ENCODE measurements around the gene MFSD12. TPM values are rescaled to one million over a fixed set of nuclear protein-coding genes. Genes with fewer than 3 reads are reported as not detected.

Gene MFSD12
- total and polyA plus RNA-seq, 2 experiments from 2014 or later: 35.3 to 91.1 TPM

DNA sequence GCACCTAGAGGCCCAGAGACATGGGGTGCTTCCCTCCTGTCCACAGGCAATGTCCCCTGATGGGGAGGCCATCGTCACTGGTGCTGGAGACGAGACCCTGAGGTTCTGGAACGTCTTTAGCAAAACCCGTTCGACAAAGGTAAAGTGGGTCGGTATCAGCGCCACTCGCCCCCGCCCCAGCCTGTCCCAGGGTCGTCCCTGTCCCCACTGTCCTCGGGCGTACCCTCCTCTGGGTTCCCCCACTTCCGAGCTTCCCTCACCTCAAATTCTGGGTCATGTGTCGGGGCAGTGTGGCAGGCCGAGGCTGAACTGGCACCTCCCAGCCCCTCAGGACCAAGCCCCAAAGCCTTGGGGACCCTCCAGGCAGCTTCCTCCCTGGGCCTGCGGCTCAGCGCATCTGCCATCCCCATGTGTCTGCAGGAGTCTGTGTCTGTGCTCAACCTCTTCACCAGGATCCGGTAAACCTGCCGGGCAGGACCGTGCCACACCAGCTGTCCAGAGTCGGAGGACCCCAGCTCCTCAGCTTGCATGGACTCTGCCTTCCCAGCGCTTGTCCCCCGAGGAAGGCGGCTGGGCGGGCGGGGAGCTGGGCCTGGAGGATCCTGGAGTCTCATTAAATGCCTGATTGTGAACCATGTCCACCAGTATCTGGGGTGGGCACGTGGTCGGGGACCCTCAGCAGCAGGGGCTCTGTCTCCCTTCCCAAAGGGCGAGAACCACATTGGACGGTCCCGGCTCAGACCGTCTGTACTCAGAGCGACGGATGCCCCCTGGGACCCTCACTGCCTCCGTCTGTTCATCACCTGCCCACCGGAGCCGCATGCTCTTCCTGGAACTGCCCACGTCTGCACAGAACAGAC lies 22.8 kb downstream of the MFSD12 start:
- Histone ChIP-seq H3K79me2 (replicated peaks; ENCODE audit: insufficient read depth) (no peaks in the 10 kb centered on the region), H3K27me3 (ENCODE audit: insufficient read depth) (no peaks in the 10 kb centered on the region), H3K9me2 (ENCODE audit: insufficient read depth) (no peaks in the 10 kb centered on the region), H2AFZ (no peak overlapping the region), H3K4me2 (no peak overlapping the region), H3K4me1 (ENCODE audit: insufficient read depth) (no peaks in the 10 kb centered on the region), H3K4me3 (no peak overlapping the region), H3F3A (replicated peaks; ENCODE audit: low read depth) (peaks cover 4% of the 10 kb centered on the region; the same call in 1 of the 2 replicates), H3K36me3 (ENCODE audit: insufficient read depth) (no peaks in the 10 kb centered on the region), H4K20me1 (replicated peaks; ENCODE audit: insufficient read depth) (no peaks in the 10 kb centered on the region; the same call in 1 of the 2 replicates), H3K27ac (ENCODE audit: low read depth) (no peak overlapping the region)
- DNase-seq (ENCODE audit: low spot score) (no peak), ATAC-seq (no peak)
- Mint-ChIP-seq H3K4me1 (peaks cover 10% of the 10 kb centered on the region; the same call in 2 of the 3 replicates), H3K9me3 (0 out of 3 replicates have a peak, but pooled peaks cover 2% of the 10 kb centered on the region), H3K27me3 (ENCODE audit: insufficient read depth, low read depth, poor library complexity) (peaks cover 21% of the 10 kb centered on the region), H3K36me3 (ENCODE audit: low read depth) (peaks cover 34% of the 10 kb centered on the region), H3K27ac (no peak overlapping the region), H3K4me3 (no peak overlapping the region)
- TF ChIP-seq ZNF331 (CRISPR knock-in tag; IDR thresholded peaks at IDR 0.05; ENCODE audit: low read depth): no peak
- TF ChIP-seq, protein P1, sequence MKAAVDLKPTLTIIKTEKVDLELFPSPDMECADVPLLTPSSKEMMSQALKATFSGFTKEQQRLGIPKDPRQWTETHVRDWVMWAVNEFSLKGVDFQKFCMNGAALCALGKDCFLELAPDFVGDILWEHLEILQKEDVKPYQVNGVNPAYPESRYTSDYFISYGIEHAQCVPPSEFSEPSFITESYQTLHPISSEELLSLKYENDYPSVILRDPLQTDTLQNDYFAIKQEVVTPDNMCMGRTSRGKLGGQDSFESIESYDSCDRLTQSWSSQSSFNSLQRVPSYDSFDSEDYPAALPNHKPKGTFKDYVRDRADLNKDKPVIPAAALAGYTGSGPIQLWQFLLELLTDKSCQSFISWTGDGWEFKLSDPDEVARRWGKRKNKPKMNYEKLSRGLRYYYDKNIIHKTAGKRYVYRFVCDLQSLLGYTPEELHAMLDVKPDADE (IDR thresholded peaks at IDR 0.05): no peak
- TF ChIP-seq STAT1 (IDR thresholded peaks at IDR 0.05; ENCODE audit: unreplicated experiment): no peak
- TF ChIP-seq CREB1 (CRISPR knock-in tag; IDR thresholded peaks at IDR 0.05; ENCODE audit: low read depth): no peak
- no peak for TF ChIP-seq POLR2AphosphoS5 (IDR thresholded peaks at IDR 0.05; ENCODE audit: low read depth)
- no peak for TF ChIP-seq CTCF (conservative IDR thresholded peaks at IDR 0.05; ENCODE audit: low read depth in 2 of 2)
- TF ChIP-seq ZNF462 (CRISPR knock-in tag; IDR thresholded peaks at IDR 0.05): no peak
- no peak for TF ChIP-seq EZH2phosphoT487 (IDR thresholded peaks at IDR 0.05; ENCODE audit: unreplicated experiment)
- TF ChIP-seq JUNB (IDR thresholded peaks at IDR 0.05; ENCODE audit: unreplicated experiment): no peak

Data from GM23338 (cell line).